Activated naive CD8-positive, alpha-beta T cell treated with anti-CD3 and anti-CD28 coated beads for 36 hours (primary cell): ENCODE results near the gene IDI2. TPM values are rescaled to one million over a fixed set of nuclear protein-coding genes. Genes with fewer than 3 reads are reported as not detected.
"Not testable (repeated sequence)": the region's sequence is repeated elsewhere in the genome, so short reads cannot be mapped to it uniquely, and the experiment has no call there.

ENCODE experiments used
- DNase-seq: peaks from one replicate; pipeline ENCODE4 v3.0.0; 2021
- H3K27ac Mint-ChIP-seq: one replicate; pipeline ENCODE4 v1.8.0; 2022; ENCODE audit warnings: mild to moderate bottlenecking, moderate library complexity, mixed read lengths
- H3K27me3 Mint-ChIP-seq: one replicate; pipeline ENCODE4 v1.8.0; 2022; ENCODE audit warnings: mild to moderate bottlenecking, mixed read lengths
- H3K36me3 Mint-ChIP-seq: one replicate; pipeline ENCODE4 v1.8.0; 2021; ENCODE audit warnings: mild to moderate bottlenecking, mixed read lengths
- H3K4me1 Mint-ChIP-seq: one replicate; pipeline ENCODE4 v1.8.0; 2021; ENCODE audit warnings: mixed read lengths
- H3K4me3 Mint-ChIP-seq: one replicate; pipeline ENCODE4 v1.8.0; 2022; ENCODE audit warnings: mild to moderate bottlenecking, moderate library complexity, mixed read lengths
- H3K9me3 Mint-ChIP-seq: one replicate; pipeline ENCODE4 v1.8.0; 2022; ENCODE audit warnings: mixed read lengths
- total RNA-seq, 2 experiments: library from RNA; stranded (reverse); gene quantifications; one replicate each; pipeline ENCODE4 v1.2.3, GENCODE V29; 2021

The IDI2 gene
- total RNA-seq: not detected

DNA sequence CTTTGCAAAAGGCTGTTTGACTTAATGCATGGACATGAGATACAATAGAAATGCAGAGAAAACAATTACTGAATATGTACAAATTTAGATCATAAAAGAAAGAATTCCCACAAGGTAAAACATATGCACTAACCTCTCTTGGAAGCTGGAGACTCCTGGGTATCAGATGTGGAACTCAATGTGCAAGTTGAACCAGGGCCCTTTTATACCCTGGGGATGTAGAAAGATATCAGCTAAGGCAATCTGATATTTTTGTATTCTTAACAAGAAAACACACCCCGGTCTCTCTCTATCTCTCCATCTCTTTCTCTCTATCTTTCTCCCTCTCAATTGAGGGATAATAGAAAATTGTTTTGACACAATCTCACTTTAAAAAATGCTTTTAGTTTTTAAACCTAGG is at the start of gene IDI2:
TSS of gene IDI2 (minus strand) at position 177 of the 400 bp plus-strand sequence. CDS start 1,136 bp downstream, outside the sequence.
- H3K4me1 Mint-ChIP-seq: no peaks in the 10 kb centered on the region
- peaks cover 10% of the 10 kb centered on the region for H3K36me3 Mint-ChIP-seq
- H3K4me3 Mint-ChIP-seq: no peak within 1 kb of the TSS
- H3K27ac Mint-ChIP-seq: no peak within 1 kb of the TSS
- no peaks in the 10 kb centered on the region for H3K9me3 Mint-ChIP-seq
- H3K27me3 Mint-ChIP-seq: no peaks in the 10 kb centered on the region
- no peak for DNase-seq

DNA sequence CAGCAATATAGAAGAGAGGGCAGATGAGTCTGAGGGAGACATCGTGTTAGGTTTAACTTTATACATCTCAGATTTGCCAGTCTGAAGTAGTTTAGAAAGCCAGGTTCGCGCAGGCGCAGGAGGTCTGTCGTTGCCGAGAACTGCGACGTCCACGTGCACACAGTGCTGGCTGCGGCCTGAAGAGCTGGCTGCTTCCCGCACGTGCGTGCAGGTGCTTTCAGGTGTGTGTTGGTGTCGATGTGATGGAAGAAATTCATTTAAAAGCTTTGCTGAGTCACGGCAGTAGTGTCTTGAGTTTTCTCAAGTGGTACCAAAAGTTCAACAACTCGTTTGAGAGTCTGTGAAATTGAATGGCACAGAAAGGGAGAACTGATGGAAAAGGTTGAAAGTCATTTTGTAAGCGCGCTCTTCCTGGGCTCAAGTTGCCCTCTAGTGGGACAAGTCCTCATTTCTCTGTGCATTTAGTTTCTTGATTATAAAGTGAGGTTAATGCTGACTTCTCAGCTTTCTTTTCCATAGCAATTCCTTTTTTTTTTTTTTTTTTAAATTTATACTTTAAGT is 49.2 kb upstream of the IDI2 start:
- H3K27ac Mint-ChIP-seq: peak overlapping the region; percentile 62
- no peaks in the 10 kb centered on the region for H3K9me3 Mint-ChIP-seq
- H3K4me3 Mint-ChIP-seq: no peak overlapping the region
- peaks cover 13% of the 10 kb centered on the region for H3K36me3 Mint-ChIP-seq
- no peak for DNase-seq
- H3K27me3 Mint-ChIP-seq: no peaks in the 10 kb centered on the region
- H3K4me1 Mint-ChIP-seq: peaks cover 22% of the 10 kb centered on the region

DNA sequence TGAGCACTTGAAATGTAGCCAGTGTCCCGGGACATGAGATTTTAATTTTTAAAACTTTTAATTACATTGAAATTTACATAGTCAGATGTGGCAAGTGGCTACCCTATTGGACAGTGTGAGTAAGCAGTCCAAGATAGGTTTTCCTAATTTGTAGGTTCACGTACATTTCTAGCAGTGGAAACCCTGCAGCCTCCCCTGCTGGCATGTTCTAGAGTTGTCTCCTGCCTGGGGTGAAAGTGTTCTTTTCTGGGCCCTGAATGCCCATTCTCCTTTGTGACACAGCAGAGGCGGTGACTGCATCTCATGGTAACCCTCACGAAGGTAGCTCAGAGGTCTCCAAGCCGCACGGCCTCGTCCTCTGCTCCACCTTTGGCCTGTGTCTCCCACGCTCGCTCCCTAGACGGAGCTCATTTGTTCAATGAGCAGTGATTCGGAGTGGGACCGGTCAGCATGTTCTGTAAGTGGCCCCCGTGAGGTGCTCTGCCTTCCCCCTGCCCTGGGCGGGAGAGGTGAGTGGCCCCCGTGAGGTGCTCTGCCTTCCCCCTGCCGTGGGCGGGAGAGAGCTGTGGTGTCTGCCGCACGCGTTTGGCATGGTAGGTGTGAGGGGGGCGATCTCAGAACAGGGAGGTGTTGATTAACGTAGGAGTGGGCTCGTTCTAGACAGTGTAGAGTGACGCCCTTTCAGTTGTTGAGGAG is 48.5 kb upstream of the IDI2 start:
- Mint-ChIP-seq H3K36me3 (peaks cover 13% of the 10 kb centered on the region), H3K27ac (no peak overlapping the region), H3K4me1 (peaks cover 28% of the 10 kb centered on the region), H3K9me3 (no peaks in the 10 kb centered on the region), H3K27me3 (no peaks in the 10 kb centered on the region), H3K4me3 (no peak overlapping the region)
- DNase-seq: no peak

DNA sequence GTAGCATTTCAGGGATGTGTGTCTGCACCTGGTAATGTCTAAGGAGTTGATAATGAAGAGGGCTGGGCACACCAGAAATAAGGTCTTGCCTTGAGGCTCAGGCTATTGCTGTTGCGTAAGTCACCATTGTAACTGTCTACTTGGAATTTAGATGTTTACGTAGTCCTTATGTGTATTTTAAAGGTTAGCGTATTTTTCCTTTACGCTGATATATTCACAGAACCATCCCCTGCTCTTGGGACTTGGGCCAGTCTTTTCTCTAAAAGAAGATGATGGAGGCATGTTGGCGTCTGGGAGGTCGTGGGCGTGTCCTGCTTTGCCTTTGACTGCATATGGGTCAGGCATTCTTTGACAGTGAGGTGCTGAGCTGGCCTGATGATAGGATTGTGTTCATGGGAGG is 45.3 kb upstream of the IDI2 start:
- no peak for DNase-seq
- peaks cover 42% of the 10 kb centered on the region for H3K4me1 Mint-ChIP-seq

DNA sequence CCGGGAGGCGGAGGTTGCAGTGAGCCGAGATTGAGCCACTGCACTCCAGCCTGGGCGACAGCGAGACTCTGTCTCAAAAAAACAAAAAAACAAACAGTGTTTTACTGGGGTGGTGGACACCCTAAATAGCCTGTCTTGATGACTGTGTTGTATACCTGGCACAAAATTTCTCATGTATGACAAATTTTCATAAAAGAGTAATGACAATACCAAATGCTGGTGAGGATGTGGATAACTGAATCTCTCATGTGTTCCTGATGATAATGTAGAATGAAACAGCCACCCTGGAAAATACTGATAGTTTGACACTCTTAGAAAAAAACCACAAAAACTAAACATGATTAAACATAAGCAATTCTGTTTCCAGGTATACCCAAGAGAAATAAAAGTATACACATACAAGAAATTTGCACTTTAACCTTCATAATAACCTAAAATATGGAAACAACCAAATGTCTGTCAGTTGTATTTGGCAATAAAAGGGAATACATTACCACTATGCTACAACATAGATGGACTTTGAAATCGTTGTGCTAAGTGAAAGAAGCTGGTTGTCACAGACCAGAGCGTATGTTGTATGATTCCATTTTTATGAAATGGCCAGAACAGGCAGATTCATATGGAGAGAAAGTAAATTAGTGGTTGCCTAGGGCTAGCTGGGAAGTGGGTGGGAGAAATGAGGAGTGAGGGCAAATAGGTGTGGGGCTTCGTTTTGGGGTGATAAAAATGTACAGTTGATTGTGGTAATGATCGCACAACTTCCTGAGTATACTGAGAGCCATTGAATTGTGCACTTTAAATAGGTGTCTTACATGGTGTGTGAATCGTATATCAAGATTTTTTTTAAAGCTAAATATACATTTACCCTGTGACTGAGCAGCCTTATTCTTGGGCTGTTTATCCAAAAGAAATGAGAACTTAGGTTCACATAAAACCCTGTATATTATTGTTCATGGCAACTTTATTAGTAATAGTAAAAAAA is 43.0 kb upstream of the IDI2 start:
- no peak for DNase-seq
- Mint-ChIP-seq H3K36me3 (peaks cover 13% of the 10 kb centered on the region), H3K9me3 (no peaks in the 10 kb centered on the region), H3K27me3 (no peaks in the 10 kb centered on the region), H3K4me3 (no peak overlapping the region), H3K4me1 (peaks cover 49% of the 10 kb centered on the region), H3K27ac (peak overlapping the region; percentile 14)

More for the DNA sequence above, 45.3 kb upstream of the IDI2 start:
- Mint-ChIP-seq H3K9me3 (no peaks in the 10 kb centered on the region), H3K36me3 (peaks cover 10% of the 10 kb centered on the region), H3K27ac (no peak overlapping the region), H3K4me3 (no peak overlapping the region), H3K27me3 (no peaks in the 10 kb centered on the region)

DNA sequence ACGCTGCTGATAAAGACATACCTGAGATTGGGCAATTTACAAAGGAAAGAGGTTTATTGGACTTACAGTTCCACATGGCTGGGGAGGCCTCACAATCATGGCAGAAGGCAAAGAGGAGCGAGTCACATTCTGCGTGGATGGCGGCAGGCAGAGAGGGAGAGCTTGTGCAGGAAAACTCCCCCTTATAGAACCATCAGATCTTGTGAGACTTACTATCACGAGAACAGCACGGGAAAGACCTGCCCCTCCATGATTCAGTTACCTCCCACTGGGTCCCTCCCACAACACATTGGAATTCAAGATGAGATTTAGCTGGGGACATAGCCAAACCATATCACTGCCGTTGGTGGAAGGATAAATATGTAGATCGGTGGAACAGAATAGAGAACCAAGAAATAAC is 41.1 kb upstream of the IDI2 start:
- not testable (repeated sequence) for H3K9me3 Mint-ChIP-seq, H3K27me3 Mint-ChIP-seq, H3K4me3 Mint-ChIP-seq, H3K27ac Mint-ChIP-seq, DNase-seq
- peaks cover 66% of the 10 kb centered on the region for H3K4me1 Mint-ChIP-seq
- H3K36me3 Mint-ChIP-seq: peaks cover 21% of the 10 kb centered on the region

DNA sequence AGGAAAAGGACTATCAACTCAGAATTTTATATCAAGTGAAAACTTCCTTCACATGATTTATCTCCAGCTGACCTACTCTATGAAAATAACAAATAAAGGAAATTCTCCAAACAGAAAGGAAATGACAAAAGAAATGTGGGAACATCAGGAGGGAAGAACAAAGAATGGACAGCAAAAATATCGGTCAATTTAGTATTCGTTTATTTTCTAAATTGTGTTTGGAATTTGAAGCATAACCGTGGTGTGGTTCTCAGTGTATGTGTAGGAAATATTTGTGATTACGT is 39.2 kb upstream of the IDI2 start:
- H3K27me3 Mint-ChIP-seq: no peaks in the 10 kb centered on the region
- H3K36me3 Mint-ChIP-seq: peaks cover 24% of the 10 kb centered on the region
- no peak overlapping the region for H3K4me3 Mint-ChIP-seq
- peaks cover 77% of the 10 kb centered on the region for H3K4me1 Mint-ChIP-seq
- H3K9me3 Mint-ChIP-seq: no peaks in the 10 kb centered on the region
- DNase-seq: no peak
- peak overlapping the region; percentile 70 for H3K27ac Mint-ChIP-seq

DNA sequence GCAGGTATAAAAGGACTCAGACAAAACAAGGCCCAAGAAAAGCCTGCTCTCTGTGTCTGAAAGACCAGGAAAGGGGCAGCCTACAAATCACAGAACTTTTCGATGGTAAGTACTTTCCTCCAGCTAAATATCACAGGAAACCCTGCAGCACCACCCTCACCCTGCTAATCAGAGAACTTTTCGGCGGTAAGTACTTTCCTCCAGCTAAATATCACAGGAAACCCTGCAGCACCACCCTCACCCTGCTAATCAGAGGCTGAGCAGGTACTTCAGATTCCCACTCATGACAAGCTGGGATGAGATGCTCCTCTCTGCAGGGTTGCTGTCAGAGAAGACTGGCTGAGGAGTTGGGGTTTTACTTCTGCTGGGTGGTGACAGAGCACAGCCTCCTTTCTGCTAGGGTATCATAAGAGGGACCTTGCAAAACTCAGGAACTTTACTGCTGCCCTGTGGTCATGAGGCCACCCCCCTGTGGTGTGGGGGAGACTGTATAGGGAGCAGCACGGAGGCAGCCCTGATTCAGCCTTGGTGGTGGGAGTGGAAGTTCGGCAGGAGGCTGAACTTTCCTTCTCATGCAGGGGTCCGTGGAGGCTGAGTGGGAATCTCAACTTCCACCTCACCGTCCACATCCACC is 37.7 kb upstream of the IDI2 start:
- Mint-ChIP-seq H3K9me3 (no peaks in the 10 kb centered on the region), H3K4me1 (peaks cover 75% of the 10 kb centered on the region), H3K36me3 (peaks cover 27% of the 10 kb centered on the region), H3K4me3 (peak overlapping the region; percentile 40), H3K27me3 (no peaks in the 10 kb centered on the region), H3K27ac (peak overlapping the region; percentile 81)
- DNase-seq: peak; percentile 25

DNA sequence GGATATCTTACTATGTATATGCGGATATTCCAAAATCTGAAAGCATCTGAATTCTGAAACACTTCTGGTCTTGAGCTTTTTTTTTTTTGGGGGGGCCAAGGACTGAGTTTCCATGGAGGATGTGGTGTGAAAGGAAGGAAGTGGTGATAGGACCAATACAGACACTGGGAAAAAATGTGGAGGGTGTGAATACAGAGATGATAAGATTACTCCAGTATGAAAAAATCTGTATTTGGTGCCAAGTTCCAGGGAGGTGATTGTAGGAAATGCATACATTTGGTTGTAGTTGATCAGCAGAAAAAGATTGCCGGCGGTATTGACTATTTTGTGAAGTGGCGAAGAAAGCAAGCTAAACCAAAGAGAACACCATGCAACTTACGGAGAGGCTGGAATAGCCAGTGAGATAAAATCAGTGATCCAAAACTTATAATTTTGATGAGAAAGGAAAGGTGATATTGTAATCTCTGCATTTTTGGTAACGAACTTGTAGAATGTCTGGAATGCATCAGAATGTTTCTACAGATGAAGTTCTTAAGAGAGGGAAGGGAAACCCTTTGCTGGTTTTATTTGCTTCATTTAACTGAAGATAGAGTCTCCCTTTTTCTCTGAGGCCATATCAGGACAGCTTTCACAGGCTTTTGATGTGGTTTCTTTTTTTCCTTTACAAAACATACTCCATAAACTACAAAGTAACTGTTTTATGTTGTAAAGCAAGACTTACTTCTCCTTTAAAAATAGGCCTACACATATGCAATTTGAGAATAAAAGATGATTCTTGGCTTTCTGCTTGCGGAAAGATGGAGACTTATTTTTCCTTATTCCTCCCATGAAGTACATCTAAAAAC is 36.5 kb upstream of the IDI2 start:
- Mint-ChIP-seq H3K36me3 (peaks cover 27% of the 10 kb centered on the region), H3K9me3 (no peaks in the 10 kb centered on the region), H3K27ac (peak overlapping the region; percentile 81), H3K4me1 (peaks cover 76% of the 10 kb centered on the region), H3K27me3 (no peaks in the 10 kb centered on the region), H3K4me3 (peak overlapping the region; percentile 29)
- DNase-seq: no peak

DNA sequence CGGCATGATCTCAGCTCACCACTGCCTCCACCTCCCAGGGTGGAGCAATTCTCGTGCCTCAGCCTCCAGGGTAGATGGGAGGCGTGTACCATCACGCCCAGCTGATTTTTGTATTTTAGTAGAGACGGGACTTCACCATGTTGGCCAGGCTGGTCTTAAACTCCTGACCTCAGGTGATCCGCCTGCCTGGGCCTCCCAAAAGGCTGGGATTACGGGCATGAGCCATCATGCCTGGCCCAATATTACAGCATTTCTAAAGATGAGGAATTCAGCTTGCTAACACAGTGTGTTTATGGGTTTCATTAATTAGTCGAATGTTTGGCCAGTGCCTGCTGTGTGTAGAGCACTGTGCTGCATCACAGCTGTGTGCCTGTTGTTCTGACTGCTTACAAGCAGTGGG is 34.2 kb upstream of the IDI2 start:
- Mint-ChIP-seq H3K27ac (no peak overlapping the region), H3K36me3 (peaks cover 37% of the 10 kb centered on the region), H3K9me3 (no peaks in the 10 kb centered on the region), H3K4me1 (peaks cover 74% of the 10 kb centered on the region), H3K27me3 (no peaks in the 10 kb centered on the region), H3K4me3 (no peak overlapping the region)
- no peak for DNase-seq

DNA sequence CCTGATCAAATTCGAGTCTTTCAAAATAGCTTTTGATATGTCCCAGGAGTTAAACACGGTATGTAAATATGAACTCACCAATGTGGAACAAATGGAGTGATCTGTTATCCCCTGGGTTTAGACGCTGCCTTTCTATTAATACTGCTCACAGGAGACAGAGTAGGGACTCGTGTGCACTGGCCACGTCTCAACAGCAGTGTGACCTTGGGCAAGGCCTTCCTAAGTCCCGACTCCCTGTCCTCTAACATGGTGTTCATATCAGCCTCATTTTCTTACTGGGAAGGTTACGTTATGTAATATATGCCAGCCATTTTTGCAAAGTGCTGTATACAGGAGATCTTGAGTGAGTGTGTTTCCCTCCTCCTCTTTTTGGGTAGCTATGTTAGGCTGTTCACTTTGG is 32.4 kb upstream of the IDI2 start:
- Mint-ChIP-seq H3K27me3 (no peaks in the 10 kb centered on the region), H3K36me3 (peaks cover 37% of the 10 kb centered on the region)

DNA sequence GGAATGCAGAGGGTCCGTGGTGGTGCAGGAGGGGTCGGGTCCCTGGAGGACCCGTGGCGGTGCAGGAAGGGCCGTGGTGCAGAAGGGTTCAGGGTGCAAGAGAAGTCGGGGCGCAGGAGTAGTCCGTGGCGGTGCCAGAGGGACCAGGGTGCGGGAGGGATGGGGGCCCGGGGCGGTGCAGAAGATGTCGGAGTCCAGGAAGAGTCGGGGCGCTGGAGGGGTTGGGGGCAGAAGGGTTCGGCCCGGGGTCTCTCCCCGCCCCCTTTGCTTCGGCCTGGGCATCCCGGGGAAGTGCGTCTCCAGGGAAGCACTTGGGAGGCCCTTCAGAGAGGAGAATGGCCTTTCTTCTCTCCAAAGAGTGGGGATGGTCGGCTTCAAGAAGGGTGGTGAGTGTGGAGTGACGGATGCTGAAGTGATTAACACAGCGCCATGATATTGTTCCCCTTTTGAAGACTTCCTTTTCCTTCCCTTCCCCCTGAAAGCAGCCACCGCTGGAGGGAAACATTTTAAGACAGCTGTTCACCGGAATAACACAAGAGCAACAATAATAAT is 31.5 kb upstream of the IDI2 start:
- peak overlapping the region; percentile 98 for H3K4me3 Mint-ChIP-seq
- H3K36me3 Mint-ChIP-seq: peaks cover 40% of the 10 kb centered on the region
- no peaks in the 10 kb centered on the region for H3K9me3 Mint-ChIP-seq
- no peak for DNase-seq
- no peaks in the 10 kb centered on the region for H3K27me3 Mint-ChIP-seq
- H3K4me1 Mint-ChIP-seq: peaks cover 73% of the 10 kb centered on the region
- H3K27ac Mint-ChIP-seq: peak overlapping the region; percentile 88

More for the DNA sequence above, 32.4 kb upstream of the IDI2 start:
- peaks cover 74% of the 10 kb centered on the region for H3K4me1 Mint-ChIP-seq
- peak overlapping the region; percentile 40 for H3K27ac Mint-ChIP-seq
- peak overlapping the region; percentile 98 for H3K4me3 Mint-ChIP-seq
- DNase-seq: no peak
- no peaks in the 10 kb centered on the region for H3K9me3 Mint-ChIP-seq

DNA sequence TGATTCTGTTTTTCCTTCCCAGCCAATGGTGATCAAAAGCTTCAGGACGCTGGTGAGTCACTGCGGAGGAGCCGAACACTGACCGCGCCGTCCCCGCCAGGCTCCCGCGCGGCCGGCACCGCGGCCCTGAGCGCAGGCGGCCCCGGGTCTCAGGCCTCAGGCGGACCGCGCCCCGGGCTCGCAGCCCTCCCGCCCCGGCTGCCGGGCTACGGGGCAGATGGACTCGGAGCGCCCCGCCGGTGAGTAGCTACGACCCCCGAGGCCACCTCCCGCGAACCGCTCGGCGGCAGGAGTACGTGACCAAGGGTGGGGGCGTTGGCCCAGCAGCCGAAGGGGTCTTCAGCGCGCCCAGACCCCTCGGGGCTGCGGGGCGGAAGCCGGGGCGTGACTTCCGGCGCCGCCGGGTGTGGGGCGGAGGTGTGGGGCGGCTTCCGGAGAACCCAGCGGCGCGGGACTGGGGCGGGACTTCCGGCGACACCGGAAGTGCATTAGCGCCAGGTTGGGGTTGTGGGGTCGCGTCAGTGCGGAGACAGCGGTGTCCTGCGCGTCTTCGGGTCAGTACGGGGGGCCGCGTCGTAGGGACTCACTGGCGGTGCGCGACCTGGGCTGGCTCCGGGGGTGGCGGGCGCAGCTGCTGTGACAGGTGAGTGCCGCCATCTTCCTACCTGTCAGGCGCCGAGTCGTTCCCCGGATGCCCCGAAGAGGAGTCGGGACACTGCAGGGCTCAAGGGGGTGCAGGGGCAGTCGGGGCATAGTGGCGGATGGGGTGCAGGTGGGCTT is 30.9 kb upstream of the IDI2 start, which contains the start of gene WDR37:
TSS of gene WDR37 (plus strand) at position 60 of the 780 bp plus-strand sequence. CDS start 15,771 bp downstream, outside the sequence.
- Mint-ChIP-seq H3K4me3 (peak within 1 kb of the TSS; percentile 98), H3K27me3 (no peaks in the 10 kb centered on the region), H3K4me1 (peaks cover 73% of the 10 kb centered on the region), H3K36me3 (peaks cover 42% of the 10 kb centered on the region), H3K9me3 (no peaks in the 10 kb centered on the region), H3K27ac (peak within 1 kb of the TSS; percentile 90)
- DNase-seq: peak; percentile 92
